DND-41 (cell line): Measurements from ENCODE around the gene CEACAM21.
"Not testable (repeated sequence)": the region's sequence is repeated elsewhere in the genome, so short reads cannot be mapped to it uniquely, and the experiment has no call there.

ENCODE experiments used
- ATAC-seq: fragments of 200-7000 bp; cut with Tn5 transposase; 3 replicates; pipeline ENCODE4 v1.9.1; 2021; ENCODE audit warnings: low read depth; ENCODE audit not compliant: insufficient read depth
- DNase-seq: peaks from one replicate; pipeline ENCODE4 v3.0.0-alpha.2; 2020
- H2AFZ ChIP-seq: 2 replicates; pipeline ENCODE4 v1.6.0; 2012; ENCODE audit warnings: low read depth, low read length
- H3K27ac ChIP-seq: 2 replicates; pipeline ENCODE4 v1.5.1; 2012; ENCODE audit warnings: low read length, inconsistent platforms
- H3K27me3 ChIP-seq: fragments of 200-600 bp; sonication (generic); 2 replicates; pipeline ENCODE4 v1.6.0; 2012; ENCODE audit warnings: low read length, mild to moderate bottlenecking, inconsistent platforms; ENCODE audit not compliant: insufficient read depth, poor library complexity
- H3K36me3 ChIP-seq: 2 replicates; pipeline ENCODE4 v1.5.1; 2012; ENCODE audit warnings: low read length, inconsistent platforms; ENCODE audit not compliant: insufficient read depth
- H3K4me1 ChIP-seq: 2 replicates; pipeline ENCODE4 v1.5.1; 2012; ENCODE audit warnings: mild to moderate bottlenecking, low read length; ENCODE audit not compliant: insufficient read depth
- H3K4me2 ChIP-seq: 2 replicates; pipeline ENCODE4 v1.6.0; 2012; ENCODE audit warnings: mild to moderate bottlenecking, moderate library complexity, low read length, inconsistent platforms; ENCODE audit not compliant: insufficient read depth
- H3K4me3 ChIP-seq, 2 experiments: fragments of 200-600 bp in 1 of 2; shearing (Covaris generic) in 1 of 2; 2 replicates each; pipeline ENCODE4 v1.5.1; 2012 to 2016; ENCODE audit warnings: inconsistent platforms in 2 of 2, low read length in 2 of 2, mild to moderate bottlenecking in 2 of 2, low read depth in 1 of 2, moderate library complexity in 1 of 2
- H3K79me2 ChIP-seq: 2 replicates; pipeline ENCODE4 v1.6.0; 2012; ENCODE audit warnings: low read length, inconsistent platforms; ENCODE audit not compliant: insufficient read depth
- H3K9ac ChIP-seq: 2 replicates; pipeline ENCODE4 v1.6.0; 2012; ENCODE audit warnings: low read depth, mild to moderate bottlenecking, inconsistent platforms, low read length, moderate library complexity
- H3K9me3 ChIP-seq: 2 replicates; pipeline ENCODE4 v1.5.1; 2012; ENCODE audit warnings: low read length, moderate library complexity, mild to moderate bottlenecking, inconsistent platforms; ENCODE audit not compliant: insufficient read depth, severe bottlenecking
- H4K20me1 ChIP-seq: 2 replicates; pipeline ENCODE4 v1.6.0; 2012; ENCODE audit warnings: low read length; ENCODE audit not compliant: insufficient read depth
- CTCF ChIP-seq: IDR thresholded peaks from 2 replicates; pipeline ENCODE4 v1.5.1; 2012; ENCODE audit warnings: borderline replicate concordance, low read length, moderate library complexity, mild to moderate bottlenecking; ENCODE audit not compliant: poor library complexity, severe bottlenecking; ENCODE audit errors: extremely low read depth
- EZH2 ChIP-seq: IDR thresholded peaks from 3 replicates; pipeline ENCODE4 v1.6.1; 2012; ENCODE audit warnings: borderline replicate concordance, low read depth, mild to moderate bottlenecking, moderate library complexity, low read length, inconsistent platforms; ENCODE audit not compliant: severe bottlenecking

Gene CEACAM21

GRCh38 chr19:41570639-41571112 lies 5.3 kb upstream of the CEACAM21 start:
- H2AFZ ChIP-seq, result no peak overlapping the region; the same call in 1 of the 2 replicates
- H3K9me3 ChIP-seq, result no peaks in the 10 kb centered on the region
- H3K9ac ChIP-seq, result no peak overlapping the region
- TF ChIP-seq CTCF, result peak; percentile 96
- no peak for TF ChIP-seq EZH2
- DNase-seq, result peak; percentile 79
- no peak overlapping the region for H3K27ac ChIP-seq
- ATAC-seq, result peak; percentile 96
- H3K4me3 ChIP-seq, result no peak overlapping the region
- no peaks in the 10 kb centered on the region for H3K36me3 ChIP-seq
- H3K27me3 ChIP-seq, result peaks cover 9% of the 10 kb centered on the region
- no peak overlapping the region for H3K4me2 ChIP-seq
- no peaks in the 10 kb centered on the region for H3K79me2 ChIP-seq
- no peaks in the 10 kb centered on the region for H3K4me1 ChIP-seq
- H4K20me1 ChIP-seq, result no peaks in the 10 kb centered on the region

GRCh38 chr19:41577144-41577830 lies 1.3 kb downstream of the CEACAM21 start:
- Histone ChIP-seq H3K27me3 (peaks cover 6% of the 10 kb centered on the region), H3K4me1 (peaks cover 7% of the 10 kb centered on the region; the same call in 1 of the 2 replicates), H2AFZ (no peak overlapping the region), H3K9ac (no peak overlapping the region), H4K20me1 (no peaks in the 10 kb centered on the region), H3K36me3 (no peaks in the 10 kb centered on the region), H3K4me2 (no peak overlapping the region), H3K79me2 (no peaks in the 10 kb centered on the region), H3K4me3 (no peak overlapping the region), H3K27ac (no peak overlapping the region), H3K9me3 (peaks cover 4% of the 10 kb centered on the region)
- ATAC-seq, result peak; percentile 87
- peak; percentile 61 for DNase-seq
- no peak for TF ChIP-seq CTCF
- no peak for TF ChIP-seq EZH2

- no peak for ATAC-seq
- no peak for DNase-seq
- Histone ChIP-seq H3K4me3 (no peak overlapping the region), H3K4me2 (no peak overlapping the region), H3K4me1 (peaks cover 7% of the 10 kb centered on the region; the same call in 1 of the 2 replicates), H3K79me2 (no peaks in the 10 kb centered on the region), H2AFZ (no peak overlapping the region), H3K27me3 (peaks cover under 1% of the 10 kb centered on the region), H3K36me3 (no peaks in the 10 kb centered on the region), H3K9ac (no peak overlapping the region), H3K9me3 (peaks cover 7% of the 10 kb centered on the region), H4K20me1 (no peaks in the 10 kb centered on the region), H3K27ac (no peak overlapping the region)
- TF ChIP-seq CTCF (no peak), EZH2 (no peak)
These were observed 1.9 kb downstream of the CEACAM21 start for GRCh38 chr19:41577833-41578232.

GRCh38 chr19:41578886-41579285 lies 2.9 kb downstream of the CEACAM21 start:
- no peak overlapping the region for H2AFZ ChIP-seq
- H3K27me3 ChIP-seq, result no peaks in the 10 kb centered on the region
- H3K9me3 ChIP-seq, result peaks cover 7% of the 10 kb centered on the region
- peaks cover 7% of the 10 kb centered on the region; the same call in 1 of the 2 replicates for H3K4me1 ChIP-seq
- ATAC-seq (no peak), DNase-seq (no peak)
- H3K4me3 ChIP-seq, result no peak overlapping the region
- H3K27ac ChIP-seq, result no peak overlapping the region
- no peak overlapping the region for H3K4me2 ChIP-seq
- no peak for TF ChIP-seq EZH2
- TF ChIP-seq CTCF, result no peak
- no peaks in the 10 kb centered on the region for H4K20me1 ChIP-seq
- H3K9ac ChIP-seq, result no peak overlapping the region
- no peaks in the 10 kb centered on the region for H3K79me2 ChIP-seq
- H3K36me3 ChIP-seq, result no peaks in the 10 kb centered on the region

GRCh38 chr19:41581068-41581467 lies 5.1 kb downstream of the CEACAM21 start:
- H3K79me2 ChIP-seq, H3K4me3 ChIP-seq, H3K4me2 ChIP-seq, H3K36me3 ChIP-seq, DNase-seq, H3K4me1 ChIP-seq, H3K27me3 ChIP-seq, ATAC-seq, H3K9ac ChIP-seq, H2AFZ ChIP-seq, H3K27ac ChIP-seq, H4K20me1 ChIP-seq: not testable (repeated sequence)
- H3K9me3 ChIP-seq, result peaks cover 11% of the 10 kb centered on the region
